GM19324 (cell line): ENCODE data around the gene SHISAL2A.
"Not testable (repeated sequence)": the region's sequence is repeated elsewhere in the genome, so short reads cannot be mapped to it uniquely, and the experiment has no call there.

Experiments used
- ATAC-seq: cut with Tn5 transposase; IDR thresholded peaks from one replicate; pipeline ENCODE4 v1.9.1; 2021; ENCODE audit warnings: mild to moderate bottlenecking, moderate library complexity; ENCODE audit not compliant: unreplicated experiment, low FRiP score

The SHISAL2A gene

DNA sequence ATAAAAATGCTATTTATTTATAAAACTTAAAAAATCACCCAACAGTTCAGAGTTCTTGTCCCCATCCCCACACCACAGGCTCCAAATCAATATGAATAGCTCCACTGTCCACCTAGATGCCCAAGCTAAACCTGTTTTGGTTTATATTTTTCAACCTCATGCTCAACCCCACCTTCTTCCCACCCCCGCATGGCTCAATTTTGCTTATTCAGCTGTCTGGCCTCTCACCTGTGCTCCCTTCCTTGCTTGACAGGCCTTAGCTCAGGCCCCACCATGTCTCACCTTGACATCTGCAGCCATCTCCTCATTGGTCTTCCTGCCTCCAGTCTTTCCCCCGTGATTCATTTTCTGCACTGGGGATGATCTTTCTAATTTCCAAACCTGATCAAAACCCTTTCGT, 47.4 kb downstream of the SHISAL2A start:
- ATAC-seq: no peak

DNA sequence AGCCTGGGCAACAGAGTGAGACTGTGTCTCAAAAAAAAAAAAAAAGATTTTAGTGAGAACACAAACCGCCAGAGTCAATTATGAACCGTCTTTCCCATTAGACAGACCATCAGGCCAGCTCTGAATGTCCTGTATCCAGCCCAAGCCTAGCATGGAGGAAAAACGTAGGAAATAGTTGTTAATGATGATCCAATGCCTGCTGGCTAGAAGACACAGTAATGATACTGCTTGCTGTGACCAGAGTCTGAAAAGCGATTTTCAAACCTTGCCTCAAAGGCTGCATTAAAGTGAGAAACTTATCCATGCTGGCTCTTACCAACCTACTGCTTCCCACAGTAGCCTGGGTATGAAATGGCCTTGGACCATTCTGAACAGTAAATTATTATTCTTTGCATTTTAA, 48.2 kb downstream of the SHISAL2A start:
- ATAC-seq: no peak

DNA sequence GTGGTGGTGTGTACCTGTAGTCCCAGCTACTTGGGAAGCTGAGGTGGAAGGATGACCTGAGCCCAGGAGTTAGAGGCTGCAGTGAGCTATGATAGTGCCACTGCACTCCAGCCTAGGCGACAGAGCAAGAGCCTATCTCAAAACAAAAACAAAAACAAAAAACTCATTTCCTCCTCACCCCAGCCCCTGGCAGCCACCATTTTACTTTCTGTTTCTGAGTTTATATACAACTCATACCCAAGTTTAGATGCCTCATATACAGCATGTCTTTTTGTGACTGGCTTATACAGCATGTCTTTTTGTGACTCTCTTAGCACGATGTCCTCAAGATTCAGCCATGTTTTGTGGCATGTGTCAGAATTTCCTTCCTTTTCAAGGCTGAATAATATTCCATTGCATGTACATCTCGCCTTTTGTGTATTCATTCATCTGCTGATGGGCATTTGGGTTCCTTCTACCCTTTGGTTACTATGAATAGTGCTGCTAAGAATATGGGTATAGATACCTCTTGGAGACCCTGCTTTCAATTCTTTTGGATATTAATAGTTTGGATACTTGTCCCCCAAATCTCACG, 50.5 kb downstream of the SHISAL2A start:
- ATAC-seq: no peak

DNA sequence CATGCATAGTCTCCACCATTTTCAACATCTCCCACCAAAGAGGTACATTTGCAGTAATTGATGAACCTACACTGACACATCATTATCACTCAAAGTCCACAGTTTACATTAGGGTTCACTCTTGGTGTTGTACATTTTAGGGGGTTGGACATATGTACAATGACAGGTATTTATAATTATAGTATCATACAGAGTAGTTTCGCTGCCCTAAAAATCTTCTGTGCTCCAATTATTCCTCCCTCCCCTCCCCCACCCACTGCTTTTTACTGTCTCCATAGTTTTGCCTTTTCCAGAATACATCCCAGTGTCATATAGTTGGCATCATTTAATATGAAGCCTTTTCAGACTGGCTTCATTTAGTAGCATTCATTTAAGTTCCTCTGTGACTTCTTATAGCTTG, 51.6 kb downstream of the SHISAL2A start:
- no peak for ATAC-seq

DNA sequence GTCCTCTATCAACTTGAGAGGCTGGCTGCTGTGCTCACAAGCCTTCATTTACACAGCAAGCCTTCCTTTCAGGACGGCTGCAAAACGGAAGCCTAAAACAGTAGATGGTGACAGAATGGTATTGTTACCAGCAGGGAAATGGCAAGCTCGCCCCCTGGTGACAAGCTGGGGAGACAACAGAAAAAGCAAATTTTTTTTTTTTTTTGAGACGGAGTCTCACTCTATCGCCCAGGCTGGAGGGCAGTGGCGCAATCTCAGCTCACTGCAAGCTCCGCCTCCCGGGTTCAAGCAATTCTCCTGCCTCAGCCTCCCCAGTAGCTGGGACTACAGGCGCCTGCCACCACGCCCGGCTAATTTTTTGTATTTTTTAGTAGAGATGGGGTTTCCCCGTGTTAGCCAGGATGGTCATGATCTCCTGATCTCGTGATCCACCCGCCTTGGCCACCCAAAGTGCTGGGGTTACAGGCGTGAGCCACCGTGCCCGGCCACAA, 53.3 kb downstream of the SHISAL2A start:
- not testable (repeated sequence) for ATAC-seq

DNA sequence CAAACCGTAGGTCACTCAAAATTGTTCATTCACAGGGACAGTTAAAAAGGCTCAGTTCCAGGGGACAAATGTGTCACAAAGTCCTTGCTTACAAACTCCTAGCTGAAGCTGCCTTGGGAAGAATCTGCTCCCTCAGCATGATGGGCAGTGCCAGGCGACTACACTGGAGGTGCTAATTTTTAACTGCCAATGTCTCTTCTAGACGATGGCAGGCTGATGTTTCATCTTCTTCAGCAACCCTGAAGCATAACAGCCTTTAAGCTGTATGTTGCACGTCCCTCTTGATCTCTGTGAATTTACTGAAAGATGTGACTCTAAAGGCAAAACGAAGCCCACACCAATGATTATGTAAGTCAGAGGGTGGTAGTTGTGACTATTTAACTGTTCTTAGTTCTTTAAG, 53.9 kb downstream of the SHISAL2A start:
- no peak for ATAC-seq

DNA sequence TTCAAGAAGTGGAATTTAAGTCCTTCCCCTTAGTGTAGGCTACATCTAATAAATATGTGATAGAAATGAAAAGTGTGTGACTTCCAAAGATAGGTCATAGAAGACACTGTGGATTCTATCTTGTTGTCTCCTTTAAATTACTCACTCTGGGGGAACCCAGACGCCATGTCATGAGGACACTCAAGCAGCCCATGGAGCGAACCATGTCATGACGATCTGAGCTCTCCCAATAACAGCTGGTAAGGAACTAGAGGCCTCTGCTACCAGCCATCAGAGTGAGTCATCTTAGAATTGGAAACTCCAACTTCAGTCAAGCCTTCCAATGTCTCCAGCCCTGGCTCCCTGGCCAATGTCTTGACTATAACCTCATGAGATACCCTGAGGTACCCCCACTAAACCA, 58.9 kb downstream of the SHISAL2A start:
- ATAC-seq: no peak

DNA sequence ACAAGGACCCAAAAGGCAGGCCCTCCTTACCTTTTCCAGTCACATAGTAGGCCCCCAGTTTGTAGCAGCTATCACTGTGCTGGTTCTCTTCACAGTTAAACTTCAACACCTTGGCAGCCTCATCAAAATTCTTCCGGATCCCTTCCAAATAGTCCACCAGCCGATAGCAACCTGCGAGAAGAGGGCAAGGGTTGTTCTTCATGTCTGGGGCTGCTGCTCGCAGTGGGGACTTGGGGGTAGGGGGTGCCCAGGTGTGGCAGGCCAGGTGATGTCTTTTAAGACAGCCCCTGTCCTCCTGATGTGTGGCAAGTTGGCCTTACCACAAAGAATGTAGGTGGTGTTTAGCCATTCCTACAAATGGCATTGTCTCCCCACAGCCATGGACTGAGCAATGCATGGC, 59.7 kb downstream of the SHISAL2A start:
- ATAC-seq: no peak

DNA sequence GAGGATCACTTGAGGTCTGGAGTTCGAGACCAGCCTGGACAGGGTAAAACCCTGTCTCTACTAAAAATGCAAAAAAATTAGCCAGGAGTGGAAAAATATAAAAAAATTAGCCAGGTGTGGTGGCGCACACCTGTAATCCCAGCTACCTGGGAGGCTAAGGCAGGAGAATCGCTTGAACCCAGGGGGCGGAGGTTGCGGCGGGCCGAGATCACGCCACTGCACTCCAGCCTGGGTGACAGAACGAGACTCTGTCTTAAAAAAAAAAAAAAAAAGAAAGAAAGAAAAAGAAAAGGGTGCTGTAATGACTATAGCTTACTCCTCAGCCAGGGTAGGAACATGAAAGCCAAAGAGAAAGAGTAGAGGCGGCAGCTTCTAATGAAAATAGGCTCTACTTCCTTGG, 60.4 kb downstream of the SHISAL2A start:
- ATAC-seq: not testable (repeated sequence)

DNA sequence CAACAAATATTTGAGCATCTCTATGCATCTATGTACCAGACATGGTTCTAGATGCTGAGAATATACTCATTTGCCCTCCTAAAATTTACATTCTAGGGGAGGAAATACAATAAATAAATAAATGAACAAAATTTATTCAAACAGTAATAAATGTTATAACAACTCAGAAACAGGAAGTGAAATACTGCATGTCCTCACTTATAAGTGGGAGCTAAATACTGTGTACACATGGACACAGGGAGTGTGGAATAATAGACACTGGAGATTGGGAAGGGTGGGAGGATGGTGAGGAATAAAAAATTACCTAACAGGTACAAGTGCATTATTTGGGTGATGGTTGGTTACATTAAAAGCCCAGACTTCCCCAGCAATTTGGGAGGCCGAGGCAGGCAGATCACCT, 60.9 kb downstream of the SHISAL2A start:
- ATAC-seq: no peak

DNA sequence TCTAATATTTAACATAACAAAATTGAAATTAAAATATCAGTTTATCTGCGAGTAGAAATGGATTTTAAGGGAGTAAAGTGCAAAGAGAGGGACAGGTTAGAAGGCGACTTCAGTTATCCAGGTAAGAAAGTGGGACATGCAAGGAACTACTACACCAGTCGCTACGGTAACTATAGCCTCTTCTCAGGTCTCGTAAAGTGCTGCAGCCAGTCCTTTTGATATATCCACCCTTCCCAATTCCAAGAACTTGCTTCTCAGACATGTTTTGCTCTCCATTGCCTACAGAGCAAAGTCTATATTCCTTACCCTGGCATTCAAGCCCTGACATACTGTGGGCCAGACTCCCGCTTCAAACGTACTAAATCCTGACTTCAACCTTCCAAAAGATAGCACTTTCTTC, 62.7 kb downstream of the SHISAL2A start:
- ATAC-seq: no peak

DNA sequence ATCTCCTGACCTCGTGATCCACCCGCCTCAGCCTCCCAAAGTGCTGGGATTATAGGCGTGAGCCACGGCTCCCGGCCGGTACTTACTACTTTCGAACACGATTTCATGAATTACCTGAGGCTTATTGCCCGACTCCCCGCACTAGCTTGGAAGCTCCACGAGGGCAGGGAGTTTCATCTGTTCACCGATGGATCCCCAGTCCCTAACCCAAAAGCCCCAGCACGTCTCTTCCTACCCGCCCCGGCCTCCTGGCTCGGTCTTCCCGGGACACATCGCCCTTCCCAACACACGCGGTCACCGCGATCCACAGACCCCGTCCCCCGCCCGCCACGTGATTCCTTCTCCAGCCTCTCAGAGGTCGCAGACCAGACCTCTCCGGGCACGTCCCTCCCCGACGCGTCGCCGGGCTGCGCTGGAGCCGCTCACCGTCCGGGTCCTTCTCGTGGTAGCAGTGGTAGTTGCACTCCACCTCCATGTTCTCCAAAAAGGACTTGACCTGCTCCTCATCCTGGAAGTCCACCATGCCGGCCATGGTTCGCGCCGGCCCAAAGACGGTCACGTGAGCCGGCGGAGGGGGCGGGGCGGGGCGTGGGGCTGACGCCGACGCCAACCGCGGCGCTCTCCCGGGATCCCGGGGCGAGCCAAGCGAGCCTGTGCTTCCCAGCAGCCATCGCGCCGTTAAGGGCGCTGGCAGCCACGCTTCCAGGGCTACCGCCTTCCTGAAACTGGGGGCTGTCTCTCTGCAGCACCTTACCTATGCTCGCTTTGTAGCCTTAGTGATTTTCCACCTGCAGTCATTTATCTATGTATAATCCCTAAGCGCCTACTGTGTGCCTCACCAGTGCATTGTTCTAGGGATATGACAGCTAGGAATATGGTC, 65.1 kb downstream of the SHISAL2A start, which contains the start of gene COA7:
Gene COA7 (minus strand): TSS at position 553 of the 880 bp plus-strand sequence. CDS start 21 bp downstream, at position 532.
- ATAC-seq: peak; percentile 55

DNA sequence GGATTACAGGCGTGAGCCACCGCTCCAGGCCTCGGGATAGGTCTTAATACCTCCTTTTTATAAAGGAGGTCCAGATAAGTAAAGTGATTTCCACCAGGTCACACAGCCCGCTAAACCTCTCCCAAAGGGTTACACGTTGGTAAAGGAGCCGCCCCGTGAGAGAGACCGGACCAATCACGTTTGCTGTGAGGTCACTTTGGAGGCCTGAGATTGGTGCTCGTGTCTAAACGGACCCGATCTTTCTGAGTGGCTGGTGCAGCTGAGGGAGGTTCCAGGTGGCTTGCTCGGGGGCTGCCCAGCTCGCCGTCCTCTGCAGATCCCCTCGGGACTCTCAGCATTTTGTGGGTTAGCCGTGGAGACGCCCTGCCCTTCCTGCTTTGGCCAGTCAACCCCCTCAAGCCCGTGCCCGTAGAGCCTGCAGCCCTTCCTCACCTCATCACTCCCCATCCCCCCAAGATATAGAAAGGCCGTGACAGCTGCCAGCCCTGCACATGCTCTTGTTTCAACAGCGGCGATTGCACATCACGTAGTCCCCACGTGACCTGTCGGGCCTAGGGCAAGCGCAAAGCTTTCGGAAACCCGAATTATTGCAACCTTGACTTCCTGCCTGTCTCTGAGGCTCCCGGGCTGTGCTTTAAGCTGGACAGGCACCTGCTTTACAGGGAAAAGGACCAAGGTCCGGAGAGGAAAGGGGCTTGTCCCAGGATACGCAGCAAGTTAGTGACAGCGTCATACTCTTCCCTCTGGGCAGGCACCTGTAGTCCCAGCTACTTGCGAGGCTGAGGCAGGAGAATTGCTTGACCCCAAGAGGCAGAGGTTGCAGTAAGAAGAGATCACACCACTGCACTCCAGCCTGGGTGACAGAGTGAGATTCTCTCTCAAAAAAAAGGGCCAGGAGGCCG, 70.2 kb downstream of the SHISAL2A start:
- ATAC-seq: peak; percentile 83

DNA sequence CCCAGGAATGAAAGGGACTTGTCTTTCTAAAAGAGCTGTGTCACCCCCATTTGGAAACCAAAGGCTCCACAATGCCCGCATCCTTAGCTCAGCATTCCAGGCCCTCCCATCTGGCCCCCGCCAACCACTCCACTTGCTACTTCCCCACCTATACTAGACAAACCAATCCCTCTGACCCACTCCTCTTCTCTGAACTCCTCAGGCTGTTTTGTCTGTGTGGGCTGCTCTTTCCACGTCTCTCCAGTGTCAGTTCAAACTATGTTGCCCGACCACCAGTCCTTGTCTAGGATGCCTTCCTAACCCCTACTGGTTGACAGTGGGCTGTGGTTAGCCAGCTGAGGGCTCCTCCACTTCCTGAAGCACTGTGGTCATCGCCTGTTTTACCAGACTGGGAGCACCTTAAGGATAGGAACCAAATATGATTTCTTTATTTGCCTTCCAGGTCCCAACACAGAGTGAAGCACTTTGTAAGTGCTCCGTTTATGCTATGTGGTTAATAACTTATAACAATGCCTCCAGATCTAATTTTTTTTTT, 73.2 kb downstream of the SHISAL2A start:
- ATAC-seq: no peak
